Endothelial cell of umbilical vein (primary cell): Measurements from ENCODE around the gene LSP1. TPM values are rescaled to one million over a fixed set of nuclear protein-coding genes. Genes with fewer than 3 reads are reported as not detected.

Experiments
- BruUV-seq: library from RNA; stranded (reverse); fragments of 400-500 nt; replicated peaks from 2 replicates; lab custom pipeline; 2021; lab: Mats Ljungman, UMichigan
- CTCF ChIA-PET: fragments of 300-600, 350-600 bp; sonication (Branson Sonifier 250); formaldehyde crosslinking; loops from one replicate; lab custom pipeline; 2021; ENCODE audit warnings: antibody characterized with exemption, inconsistent platforms; lab: Charles Lee
- POLR2A ChIA-PET: fragments of 300-600, 350-600 bp; sonication (Branson Sonifier 250); formaldehyde crosslinking; loops from one replicate; lab custom pipeline; 2021; ENCODE audit warnings: antibody characterized with exemption, inconsistent platforms; lab: Charles Lee
- DNase-seq: peaks from one replicate; pipeline ENCODE4 v3.0.0-alpha.2; 2011; ENCODE audit warnings: low read depth, low spot score
- FAIRE-seq: peaks from 2 replicates; lab custom pipeline; 2011; peaks lifted over from hg19 to GRCh38; lab: Jason Lieb, UNC
- H2AFZ ChIP-seq: 2 replicates; pipeline ENCODE4 v1.6.0; 2012; ENCODE audit warnings: low read depth, low read length, control low read depth, inconsistent platforms
- H3K27ac ChIP-seq: 2 replicates; pipeline ENCODE4 v1.5.1; 2011; ENCODE audit warnings: low read depth, mild to moderate bottlenecking, control low read depth, low read length, moderate library complexity; ENCODE audit not compliant: insufficient read depth
- H3K27me3 ChIP-seq, 2 experiments: 2 replicates each; pipeline versions ENCODE4 v1.6.0 to v1.6.1; 2011; ENCODE audit warnings: low read length in 2 of 2, mixed read lengths in 1 of 2; ENCODE audit not compliant: control insufficient read depth in 2 of 2, insufficient read depth in 2 of 2
- H3K36me3 ChIP-seq, 2 experiments: 2 replicates in 1 of 2; 3 replicates in 1 of 2; pipeline ENCODE4 v1.5.1; 2011; ENCODE audit warnings: low read length in 2 of 2, mild to moderate bottlenecking in 1 of 2, moderate library complexity in 1 of 2; ENCODE audit not compliant: control insufficient read depth in 2 of 2, insufficient read depth in 2 of 2; ENCODE audit errors: extremely low read depth in 1 of 2
- H3K4me1 ChIP-seq: 3 replicates; pipeline ENCODE4 v1.5.1; 2011; ENCODE audit warnings: mild to moderate bottlenecking, low read length; ENCODE audit not compliant: control insufficient read depth, insufficient read depth; ENCODE audit errors: extremely low read depth
- H3K4me2 ChIP-seq: 2 replicates; pipeline ENCODE4 v1.6.1; 2011; ENCODE audit warnings: low read length, control low read depth, mixed read lengths; ENCODE audit not compliant: insufficient read depth
- H3K4me3 ChIP-seq, 3 experiments: fragments of 200-600 bp in 1 of 3; sonication (generic), shearing (Covaris generic) in 1 of 3; replicated peaks in 1 of 3; 2 replicates each; pipeline ENCODE4 v1.5.1; 2011 to 2016; ENCODE audit warnings: control low read depth in 3 of 3, low read length in 3 of 3, mild to moderate bottlenecking in 2 of 3, inconsistent platforms in 1 of 3, low read depth in 1 of 3, moderate library complexity in 1 of 3; ENCODE audit not compliant: insufficient read depth in 1 of 3
- H3K79me2 ChIP-seq: 2 replicates; pipeline ENCODE4 v1.6.0; 2012; ENCODE audit warnings: low read length, inconsistent platforms; ENCODE audit not compliant: control insufficient read depth, insufficient read depth
- H3K9ac ChIP-seq: replicated peaks from 2 replicates; pipeline ENCODE3; 2011; ENCODE audit warnings: low read length, control low read depth; ENCODE audit not compliant: insufficient read depth; ENCODE audit errors: extremely low read depth
- H3K9me1 ChIP-seq: replicated peaks from 3 replicates; pipeline ENCODE4 v1.6.0; 2011; ENCODE audit warnings: mild to moderate bottlenecking, low read length; ENCODE audit not compliant: control insufficient read depth, insufficient read depth; ENCODE audit errors: extremely low read depth
- H3K9me3 ChIP-seq: replicated peaks from 2 replicates; pipeline ENCODE4 v1.5.1; 2012; ENCODE audit warnings: low read length, inconsistent platforms; ENCODE audit not compliant: control insufficient read depth, insufficient read depth
- H4K20me1 ChIP-seq: replicated peaks from 2 replicates; pipeline ENCODE3; 2011; ENCODE audit warnings: mild to moderate bottlenecking, low read length; ENCODE audit not compliant: control insufficient read depth, insufficient read depth; ENCODE audit errors: extremely low read depth
- EZH2 ChIP-seq: IDR thresholded peaks from 2 replicates; pipeline ENCODE4 v1.6.1; 2012; ENCODE audit warnings: borderline replicate concordance, low read depth, mild to moderate bottlenecking, moderate library complexity, low read length, inconsistent platforms; ENCODE audit not compliant: severe bottlenecking
- FOS ChIP-seq: IDR thresholded peaks from 2 replicates; pipeline ENCODE4 v1.6.1; 2011; ENCODE audit warnings: mild to moderate bottlenecking, low read length, moderate library complexity, borderline replicate concordance; ENCODE audit not compliant: insufficient read depth
- GATA2 ChIP-seq: IDR thresholded peaks from 2 replicates; pipeline ENCODE4 v1.7.0; 2011; ENCODE audit warnings: low read depth, mild to moderate bottlenecking, moderate library complexity, mixed read lengths, low read length; ENCODE audit not compliant: insufficient read length, insufficient read depth
- JUN ChIP-seq: IDR thresholded peaks from 2 replicates; pipeline ENCODE4 v1.6.1; 2011; ENCODE audit warnings: borderline replicate concordance, low read depth; ENCODE audit not compliant: insufficient read length, insufficient read depth
- MYC ChIP-seq: IDR thresholded peaks from one replicate; pipeline ENCODE4 v1.6.1; 2011; ENCODE audit warnings: mild to moderate bottlenecking, low read depth, low read length
- POLR2A ChIP-seq: IDR thresholded peaks from 2 replicates; pipeline ENCODE4 v1.6.1; 2012; ENCODE audit warnings: low read depth, mild to moderate bottlenecking, control low read depth, low read length
- POLR2AphosphoS5 ChIP-seq: IDR thresholded peaks from 2 replicates; pipeline ENCODE4 v1.6.1; 2012; ENCODE audit warnings: low read depth, mild to moderate bottlenecking, control low read depth, low read length, moderate library complexity; ENCODE audit not compliant: insufficient read depth
- dilution Hi-C: fragments of 300-500 bp; cut with MboI; formaldehyde crosslinking; loops from one replicate; pipeline ENCODE4 v1.15.0; 2019; ENCODE audit warnings: low sequenced_read_pairs; ENCODE audit not compliant: extremely low pct_ligation_motif_present
- intact Hi-C: fragments of 100-400 bp; cut with micrococcal nuclease; formaldehyde crosslinking; loops from one replicate; pipeline ENCODE4 v1.10.0; 2022
- polyA plus RNA-seq, 4 experiments: library from polyadenylated mRNA; depleted of rRNA in 3 of 4; stranded (reverse) in 3 of 4; unstranded in 1 of 4; fragments of >200 nt; gene quantifications; 2 replicates each; pipeline versions ENCODE4 v1.2.1 to v1.2.3, GENCODE V29; 2011 to 2012; ENCODE audit warnings: missing spikeins in 1 of 4
- total RNA-seq: library from RNA; stranded (reverse); gene quantifications from 2 replicates; pipeline ENCODE4 v1.2.3, GENCODE V29; 2021
- TF ChIP-seq, protein P1 (sequence below): IDR thresholded peaks from 2 replicates; pipeline ENCODE4 v1.6.1; 2011; ENCODE audit not compliant: insufficient read depth, insufficient read length
- TF ChIP-seq, protein P2 (sequence below), 2 donors: IDR thresholded peaks; 1 replicate in 1 of 2; 2 replicates in 1 of 2; pipeline ENCODE4 v1.5.1; 2011; ENCODE audit warnings: low read length in 2 of 2, mild to moderate bottlenecking in 2 of 2, moderate library complexity in 2 of 2, control low read depth in 1 of 2, inconsistent platforms in 1 of 2, low read depth in 1 of 2; ENCODE audit not compliant: insufficient read depth in 1 of 2; ENCODE audit errors: extremely low read depth in 1 of 2

LSP1 gene
- total and polyA plus RNA-seq, 2 donors (not counting 3 experiments of a cell fraction or from before 2014, with no cell fraction given) = not detected

DNA sequence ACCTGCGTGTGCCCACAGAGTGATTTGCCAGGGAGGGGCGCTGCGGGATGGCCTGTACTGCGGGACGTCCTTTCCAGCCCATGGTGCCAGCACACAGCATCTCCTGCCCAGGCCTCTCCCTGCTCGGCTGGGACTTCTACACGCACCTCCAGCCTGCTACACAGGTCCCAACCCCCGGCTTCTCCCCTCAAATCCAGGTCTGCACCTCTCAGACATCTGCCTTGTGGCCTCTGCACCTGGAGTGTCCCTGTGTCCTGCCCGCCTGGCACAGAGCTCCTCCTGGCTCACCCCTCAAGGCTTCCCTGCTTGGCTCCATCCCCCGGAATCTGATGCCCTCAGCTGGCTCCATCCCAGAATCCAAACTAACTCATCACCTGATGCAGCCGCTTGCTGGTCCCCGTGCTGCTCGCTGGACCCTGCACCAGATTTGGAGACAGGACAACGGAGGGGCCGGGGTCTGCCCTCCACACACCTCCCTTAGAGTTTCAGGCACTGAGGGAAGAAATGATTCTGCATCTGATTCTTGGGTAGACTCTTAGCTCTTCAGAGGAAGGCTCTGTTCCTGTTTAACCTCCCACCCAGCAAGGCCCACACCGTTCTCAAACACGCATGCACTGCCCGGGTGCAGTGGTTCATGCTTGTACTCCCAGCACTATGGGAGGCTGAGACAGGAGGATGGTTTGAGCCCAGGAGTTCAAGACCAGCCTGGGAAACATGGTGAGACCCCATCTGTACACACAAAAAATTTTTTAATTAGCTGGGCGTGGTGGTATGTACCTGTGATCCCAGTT, 4.0 kb upstream of the LSP1 start:
- dilution Hi-C loops (no loop called here), intact Hi-C loops (no loop called here)
- no peaks in the 10 kb centered on the region for H3K9me1 ChIP-seq
- H2AFZ ChIP-seq = no peak overlapping the region
- DNase-seq (no peak), FAIRE-seq (no peak)
- no peaks in the 10 kb centered on the region for H3K9me3 ChIP-seq
- no peaks in the 10 kb centered on the region for H3K36me3 ChIP-seq
- no peak overlapping the region for H3K27ac ChIP-seq
- H4K20me1 ChIP-seq = no peaks in the 10 kb centered on the region
- H3K4me2 ChIP-seq = no peak overlapping the region
- H3K27me3 ChIP-seq = no peaks in the 10 kb centered on the region
- no peak for TF ChIP-seq MYC
- TF ChIP-seq GATA2 = no peak
- no peak for TF ChIP-seq JUN
- no peak for TF ChIP-seq EZH2
- TF ChIP-seq, protein P1, sequence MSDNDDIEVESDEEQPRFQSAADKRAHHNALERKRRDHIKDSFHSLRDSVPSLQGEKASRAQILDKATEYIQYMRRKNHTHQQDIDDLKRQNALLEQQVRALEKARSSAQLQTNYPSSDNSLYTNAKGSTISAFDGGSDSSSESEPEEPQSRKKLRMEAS = no peak
- no peak for TF ChIP-seq POLR2A
- no peak for TF ChIP-seq POLR2AphosphoS5
- TF ChIP-seq, protein P2, sequence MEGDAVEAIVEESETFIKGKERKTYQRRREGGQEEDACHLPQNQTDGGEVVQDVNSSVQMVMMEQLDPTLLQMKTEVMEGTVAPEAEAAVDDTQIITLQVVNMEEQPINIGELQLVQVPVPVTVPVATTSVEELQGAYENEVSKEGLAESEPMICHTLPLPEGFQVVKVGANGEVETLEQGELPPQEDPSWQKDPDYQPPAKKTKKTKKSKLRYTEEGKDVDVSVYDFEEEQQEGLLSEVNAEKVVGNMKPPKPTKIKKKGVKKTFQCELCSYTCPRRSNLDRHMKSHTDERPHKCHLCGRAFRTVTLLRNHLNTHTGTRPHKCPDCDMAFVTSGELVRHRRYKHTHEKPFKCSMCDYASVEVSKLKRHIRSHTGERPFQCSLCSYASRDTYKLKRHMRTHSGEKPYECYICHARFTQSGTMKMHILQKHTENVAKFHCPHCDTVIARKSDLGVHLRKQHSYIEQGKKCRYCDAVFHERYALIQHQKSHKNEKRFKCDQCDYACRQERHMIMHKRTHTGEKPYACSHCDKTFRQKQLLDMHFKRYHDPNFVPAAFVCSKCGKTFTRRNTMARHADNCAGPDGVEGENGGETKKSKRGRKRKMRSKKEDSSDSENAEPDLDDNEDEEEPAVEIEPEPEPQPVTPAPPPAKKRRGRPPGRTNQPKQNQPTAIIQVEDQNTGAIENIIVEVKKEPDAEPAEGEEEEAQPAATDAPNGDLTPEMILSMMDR (IDR thresholded peaks at IDR 0.05; ENCODE audit: extremely low read depth in 1 of 2, insufficient read depth in 1 of 2, low read depth in 1 of 2, low read length in 2 of 2) = no peak
- no peak for TF ChIP-seq FOS
- CTCF ChIA-PET = interaction anchor here (1.0 to 4.0 kb wide), 6 partner anchors 16 to 303 kb away, joined by 3 to 17 read pairs (median 12); no protein-coding TSS in a partner anchor
- no peak overlapping the region for H3K9ac ChIP-seq
- no peaks in the 10 kb centered on the region for H3K4me1 ChIP-seq
- POLR2A ChIA-PET = no interaction called here
- BruUV-seq = no TSS peak
- H3K4me3 ChIP-seq = no peak overlapping the region
- no peaks in the 10 kb centered on the region for H3K79me2 ChIP-seq
